GM12865 (cell line): ENCODE results near the gene ROR1.

Source experiments
- DNase-seq: peaks from one replicate; pipeline ENCODE4 v3.0.0; 2010; ENCODE audit warnings: low read depth
- H3K4me3 ChIP-seq: 2 replicates; pipeline ENCODE4 v1.5.1; 2011; ENCODE audit warnings: mild to moderate bottlenecking, low read depth, low read length, control low read depth
- CTCF ChIP-seq: IDR thresholded peaks from 2 replicates; pipeline ENCODE4 v1.5.1; 2011; ENCODE audit warnings: low read length, control low read depth, low read depth, inconsistent platforms; ENCODE audit not compliant: insufficient read depth; ENCODE audit errors: missing control alignments

Gene ROR1

GRCh38 chr1:63975481-63975880 lies 201.7 kb downstream of the ROR1 start:
- H3K4me3 ChIP-seq = no peak overlapping the region
- no peak for DNase-seq
- TF ChIP-seq CTCF = no peak

GRCh38 chr1:63976006-63976405 lies 202.2 kb downstream of the ROR1 start:
- TF ChIP-seq CTCF = no peak
- DNase-seq = no peak

GRCh38 chr1:63977466-63977865 lies 203.6 kb downstream of the ROR1 start:
- no peak for TF ChIP-seq CTCF
- no peak overlapping the region for H3K4me3 ChIP-seq
- no peak for DNase-seq

More at GRCh38 chr1:63976006-63976405, 202.2 kb downstream of the ROR1 start:
- no peak overlapping the region for H3K4me3 ChIP-seq

GRCh38 chr1:63980740-63981407 lies 207.1 kb downstream of the ROR1 start:
- no peak for DNase-seq

GRCh38 chr1:63981408-63981773 lies 207.6 kb downstream of the ROR1 start:
- TF ChIP-seq CTCF = no peak
- DNase-seq = no peak
- H3K4me3 ChIP-seq = no peak overlapping the region

More at GRCh38 chr1:63980740-63981407, 207.1 kb downstream of the ROR1 start:
- H3K4me3 ChIP-seq = no peak overlapping the region
- no peak for TF ChIP-seq CTCF

GRCh38 chr1:63982201-63982600 lies 208.4 kb downstream of the ROR1 start:
- H3K4me3 ChIP-seq = no peak overlapping the region
- no peak for DNase-seq
- no peak for TF ChIP-seq CTCF
